GM13977 (cell line): ENCODE results near the gene GPR18.

ENCODE experiments used
- DNase-seq: peaks from one replicate; pipeline ENCODE4 v3.0.0; 2012; ENCODE audit warnings: low spot score
- in situ Hi-C: fragments of 300-500 bp; cut with MboI; formaldehyde crosslinking; loops from one replicate; pipeline ENCODE4 v1.12.0; 2022; ENCODE audit warnings: low sequenced_read_pairs, low pct_unique_long_range_greater_than_20kb, mixed read lengths, inconsistent platforms; ENCODE audit not compliant: unreplicated experiment
- TF ChIP-seq, protein P1 (sequence below): IDR thresholded peaks from 2 replicates; pipeline ENCODE4 v1.5.1; 2012; ENCODE audit warnings: mild to moderate bottlenecking, control low read depth; ENCODE audit not compliant: insufficient read depth; ENCODE audit errors: extremely low read depth, missing control alignments

GPR18 gene

DNA sequence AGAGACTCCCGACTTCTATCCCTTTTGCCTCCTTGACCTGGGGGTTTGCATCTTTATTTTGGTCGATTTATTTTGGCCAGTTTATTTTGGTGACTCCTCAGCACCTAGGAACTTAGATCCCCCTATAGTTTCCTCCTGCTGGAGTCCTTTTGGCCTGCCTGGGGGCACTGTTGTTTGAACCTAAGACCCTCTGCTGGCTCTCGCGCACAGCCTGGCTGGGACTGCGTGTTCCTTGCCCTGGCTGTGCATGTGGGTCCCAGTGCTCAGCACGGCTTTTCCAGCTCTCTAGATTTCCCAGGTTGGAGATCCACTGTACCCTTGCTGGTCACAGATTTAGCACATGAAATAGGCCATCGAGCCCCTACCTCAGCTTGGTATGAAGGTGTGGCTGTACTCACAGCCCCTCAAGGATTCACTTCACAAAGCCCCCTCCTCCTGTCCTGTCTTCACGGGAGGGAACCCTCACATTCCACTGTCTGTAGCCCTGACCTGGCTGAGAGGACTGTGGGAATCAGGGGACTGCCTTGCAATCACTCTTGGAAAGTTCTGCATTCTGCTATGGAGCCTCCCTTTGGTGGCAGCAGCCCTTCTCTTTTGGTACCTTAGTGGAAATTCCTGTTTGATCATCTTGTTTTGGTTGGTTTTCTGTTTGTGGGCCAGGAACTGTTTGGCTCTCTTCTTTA, 49.2 kb downstream of the GPR18 start:
- DNase-seq: no peak
- in situ Hi-C loops: no loop called here
- TF ChIP-seq, protein P1, sequence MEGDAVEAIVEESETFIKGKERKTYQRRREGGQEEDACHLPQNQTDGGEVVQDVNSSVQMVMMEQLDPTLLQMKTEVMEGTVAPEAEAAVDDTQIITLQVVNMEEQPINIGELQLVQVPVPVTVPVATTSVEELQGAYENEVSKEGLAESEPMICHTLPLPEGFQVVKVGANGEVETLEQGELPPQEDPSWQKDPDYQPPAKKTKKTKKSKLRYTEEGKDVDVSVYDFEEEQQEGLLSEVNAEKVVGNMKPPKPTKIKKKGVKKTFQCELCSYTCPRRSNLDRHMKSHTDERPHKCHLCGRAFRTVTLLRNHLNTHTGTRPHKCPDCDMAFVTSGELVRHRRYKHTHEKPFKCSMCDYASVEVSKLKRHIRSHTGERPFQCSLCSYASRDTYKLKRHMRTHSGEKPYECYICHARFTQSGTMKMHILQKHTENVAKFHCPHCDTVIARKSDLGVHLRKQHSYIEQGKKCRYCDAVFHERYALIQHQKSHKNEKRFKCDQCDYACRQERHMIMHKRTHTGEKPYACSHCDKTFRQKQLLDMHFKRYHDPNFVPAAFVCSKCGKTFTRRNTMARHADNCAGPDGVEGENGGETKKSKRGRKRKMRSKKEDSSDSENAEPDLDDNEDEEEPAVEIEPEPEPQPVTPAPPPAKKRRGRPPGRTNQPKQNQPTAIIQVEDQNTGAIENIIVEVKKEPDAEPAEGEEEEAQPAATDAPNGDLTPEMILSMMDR: no peak

DNA sequence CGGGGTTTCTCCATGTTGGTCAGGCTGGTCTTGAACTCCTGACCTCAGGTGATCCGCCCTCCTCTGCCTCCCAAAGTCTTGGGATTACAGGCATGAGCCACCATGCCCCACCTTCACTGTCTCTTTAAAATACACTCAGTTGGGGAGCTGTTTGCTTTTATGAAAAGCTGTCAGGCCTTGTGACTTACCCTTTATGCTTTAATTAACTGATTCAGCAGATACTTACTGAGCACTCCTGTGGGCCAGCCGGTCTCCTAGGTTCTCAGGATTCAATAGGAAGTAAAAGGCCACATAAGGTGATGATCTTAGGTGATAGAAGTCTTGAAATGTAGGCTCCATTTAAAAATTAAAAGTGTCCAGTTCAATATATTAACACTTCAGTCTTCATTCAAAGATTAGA, 50.0 kb downstream of the GPR18 start:
- no peak for DNase-seq

DNA sequence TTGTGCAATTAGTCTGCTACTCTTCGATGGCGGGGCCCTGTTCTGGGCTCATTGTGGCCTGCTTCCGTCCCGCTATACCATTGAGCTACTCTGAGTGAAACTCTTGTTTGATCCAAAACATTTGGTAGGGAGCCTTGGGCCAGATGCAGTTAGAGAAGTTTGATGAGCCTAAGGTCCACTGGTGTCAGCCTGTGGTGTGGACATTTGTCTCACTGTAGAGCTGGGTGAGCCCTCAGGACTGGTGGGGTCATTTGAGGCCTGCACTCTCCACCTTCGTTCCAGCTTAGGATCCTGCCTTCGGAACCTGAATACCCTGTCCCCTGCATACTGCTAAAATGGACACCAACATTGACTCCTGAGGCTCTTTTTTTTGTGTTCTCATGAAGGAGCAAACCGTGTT, 50.7 kb downstream of the GPR18 start:
- DNase-seq: no peak
- TF ChIP-seq, protein P1: no peak
- in situ Hi-C loops: no loop called here

More for the DNA sequence above, 50.0 kb downstream of the GPR18 start:
- TF ChIP-seq, protein P1: no peak
- in situ Hi-C loops: no loop called here

DNA sequence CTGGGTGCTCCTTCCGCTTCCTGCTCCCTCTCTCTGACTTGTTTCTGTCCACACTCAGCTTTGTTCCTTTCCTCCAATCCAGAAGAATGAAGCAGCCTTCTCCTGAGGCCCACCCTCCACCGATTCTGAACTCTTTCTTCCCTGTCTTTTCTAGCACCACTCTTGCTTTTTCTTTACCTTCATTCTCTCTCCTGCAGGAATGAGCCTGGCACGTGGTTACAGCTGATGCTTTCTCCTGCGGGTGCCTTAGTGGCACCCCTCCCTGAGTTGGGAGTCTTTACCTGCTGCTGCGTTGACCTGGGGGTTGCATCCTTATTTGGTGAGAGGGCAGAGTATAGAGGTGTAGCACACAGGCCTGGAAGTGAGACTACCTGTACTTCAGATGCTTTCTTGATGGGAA, 51.3 kb downstream of the GPR18 start:
- DNase-seq: no peak
- TF ChIP-seq, protein P1: no peak
- in situ Hi-C loops: no loop called here

DNA sequence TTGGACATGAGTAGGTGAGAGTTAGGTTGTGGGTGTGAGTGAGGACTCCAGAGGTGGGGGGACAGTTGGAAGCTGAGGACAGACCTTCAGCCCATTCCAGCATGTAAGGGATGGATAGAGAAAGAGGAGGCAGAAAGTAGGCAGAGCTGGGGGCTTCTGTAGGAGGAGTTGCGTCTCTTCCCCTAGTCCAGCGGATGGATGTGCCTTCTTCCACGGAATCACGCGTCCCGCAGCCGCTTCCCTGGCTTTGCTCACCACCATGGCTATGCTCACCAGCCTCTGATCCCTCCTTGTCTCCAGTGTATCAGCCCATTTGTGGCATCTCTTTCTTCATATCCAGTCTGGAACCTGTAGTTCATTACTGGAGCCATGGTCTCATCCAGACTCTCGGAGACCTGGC, 52.0 kb downstream of the GPR18 start:
- TF ChIP-seq, protein P1: no peak
- in situ Hi-C loops: no loop called here
- no peak for DNase-seq

DNA sequence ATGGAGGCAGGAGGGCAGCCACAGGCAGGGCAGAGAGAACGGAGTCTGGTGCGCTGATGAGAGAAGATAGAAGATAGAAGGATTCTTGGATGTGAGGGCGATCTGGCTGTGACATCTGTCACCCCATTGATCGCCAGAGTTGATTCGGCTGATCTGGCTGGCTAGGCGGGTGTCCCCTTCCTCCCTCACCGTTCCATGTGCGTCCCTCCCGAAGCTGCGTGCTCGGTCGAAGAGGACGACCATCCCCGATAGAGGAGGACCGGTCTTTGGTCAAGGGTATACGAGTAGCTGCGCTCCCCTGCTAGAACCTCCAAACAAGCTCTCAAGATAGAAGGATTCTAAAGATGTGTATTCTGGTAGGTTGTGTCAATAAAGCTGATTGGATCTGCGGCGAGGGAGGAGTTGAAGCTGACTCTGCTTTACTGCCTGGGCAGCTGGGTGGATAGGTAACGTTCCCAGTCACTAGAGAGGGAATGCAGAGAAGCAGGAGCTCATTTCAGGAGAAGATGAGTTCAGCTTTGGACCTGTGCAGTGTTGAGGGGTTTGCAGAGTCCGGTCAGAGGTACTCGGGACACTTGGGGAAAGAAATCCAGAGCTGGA, 52.5 kb downstream of the GPR18 start:
- TF ChIP-seq, protein P1: no peak
- no peak for DNase-seq
- in situ Hi-C loops: no loop called here
